SK-N-SH (cell line): ENCODE results near the gene SHCBP1L. TPM values are rescaled to one million over a fixed set of nuclear protein-coding genes. Genes with fewer than 3 reads are reported as not detected.

ENCODE experiments used
- CTCF ChIA-PET: fragments of 300-600, 350-600 bp; formaldehyde crosslinking; extraction: SDS; loops from one replicate; lab custom pipeline; 2021; lab: Yijun Ruan, JAX
- POLR2A ChIA-PET: fragments of 350-600 bp; sonication (Branson Sonifier 250); formaldehyde crosslinking; extraction: SDS; loops from one replicate; lab custom pipeline; 2020; ENCODE audit warnings: antibody characterized with exemption, inconsistent platforms; lab: Yijun Ruan, JAX
- DNase-seq: peaks from one replicate; pipeline ENCODE4 v3.0.0; 2012
- H2AFZ ChIP-seq: fragments of 200-600 bp; sonication (generic); 2 replicates; pipeline ENCODE4 v1.8.1; 2016; ENCODE audit warnings: antibody characterized with exemption, mild to moderate bottlenecking, low read depth
- H3F3A ChIP-seq: fragments of 200-600 bp; sonication (generic); replicated peaks from 2 replicates; pipeline ENCODE3; 2016; ENCODE audit warnings: antibody characterized with exemption, mild to moderate bottlenecking; ENCODE audit not compliant: insufficient read depth
- H3K27ac ChIP-seq, 2 experiments: fragments of 200-500 bp in 1 of 2; fragments of 200-600 bp in 1 of 2; sonication (Bioruptor generic) in 1 of 2; sonication (generic), shearing (Covaris generic) in 1 of 2; 2 replicates each; pipeline versions ENCODE4 v1.5.1 to v1.6.1; 2014 to 2016; ENCODE audit warnings: low read depth in 2 of 2, inconsistent platforms in 1 of 2, low read length in 1 of 2, mild to moderate bottlenecking in 1 of 2, mixed read lengths in 1 of 2
- H3K27me3 ChIP-seq: fragments of 200-600 bp; sonication (generic), shearing (Covaris generic); 2 replicates; pipeline ENCODE4 v1.6.1; 2016; ENCODE audit warnings: mixed run types; ENCODE audit not compliant: insufficient read depth
- H3K36me3 ChIP-seq, 2 experiments: fragments of 200-500 bp in 1 of 2; fragments of 200-600 bp in 1 of 2; sonication (Bioruptor generic) in 1 of 2; sonication (generic) in 1 of 2; replicated peaks in 1 of 2; 2 replicates each; pipeline versions ENCODE3 to v1.5.1; 2014 to 2016; ENCODE audit warnings: low read length in 1 of 2, mild to moderate bottlenecking in 1 of 2; ENCODE audit not compliant: insufficient read depth in 2 of 2, control insufficient read depth in 1 of 2
- H3K4me1 ChIP-seq, 2 experiments: fragments of 200-500 bp in 1 of 2; fragments of 200-600 bp in 1 of 2; sonication (Bioruptor generic) in 1 of 2; sonication (generic), shearing (Covaris generic) in 1 of 2; 2 replicates each; pipeline versions ENCODE4 v1.5.1 to v1.6.1; 2014 to 2016; ENCODE audit warnings: low read depth in 1 of 2, low read length in 1 of 2, mixed run types in 1 of 2; ENCODE audit not compliant: insufficient read depth in 2 of 2, control insufficient read depth in 1 of 2
- H3K4me2 ChIP-seq: fragments of 200-600 bp; sonication (generic), shearing (Covaris generic); 2 replicates; pipeline ENCODE4 v1.6.1; 2017; ENCODE audit warnings: mixed run types
- H3K4me3 ChIP-seq, 2 experiments: fragments of 200-500 bp in 1 of 2; fragments of 200-600 bp in 1 of 2; sonication (Bioruptor generic) in 1 of 2; sonication (generic), shearing (Covaris generic) in 1 of 2; 2 replicates each; pipeline versions ENCODE4 v1.5.1 to v1.8.1; 2014 to 2016; ENCODE audit warnings: low read depth in 2 of 2, inconsistent platforms in 1 of 2, low read length in 1 of 2, mild to moderate bottlenecking in 1 of 2, mixed read lengths in 1 of 2, moderate library complexity in 1 of 2
- H3K79me2 ChIP-seq: fragments of 200-600 bp; sonication (generic); 2 replicates; pipeline ENCODE4 v1.8.1; 2017; ENCODE audit warnings: mild to moderate bottlenecking; ENCODE audit not compliant: insufficient read depth
- H3K9ac ChIP-seq: fragments of 200-600 bp; sonication (generic); 2 replicates; pipeline ENCODE4 v1.6.1; 2017; ENCODE audit warnings: mixed run types
- H3K9me2 ChIP-seq: fragments of 200-600 bp; sonication (generic); 2 replicates; pipeline ENCODE4 v1.6.1; 2017; ENCODE audit warnings: mixed run types
- H3K9me3 ChIP-seq: fragments of 200-600 bp; sonication (generic); 2 replicates; pipeline ENCODE4 v1.6.1; 2017; ENCODE audit warnings: mixed run types, mild to moderate bottlenecking, moderate library complexity
- H4K20me1 ChIP-seq: fragments of 200-600 bp; sonication (generic); 2 replicates; pipeline ENCODE4 v1.6.1; 2017; ENCODE audit warnings: mild to moderate bottlenecking, mixed run types; ENCODE audit not compliant: insufficient read depth
- ELF1 ChIP-seq: IDR thresholded peaks from 2 replicates; pipeline ENCODE4 v1.4.0; 2012
- GATA2 ChIP-seq: sonication (generic); formaldehyde crosslinking; IDR thresholded peaks from 2 replicates; pipeline ENCODE4 v1.5.0; 2020; ENCODE audit warnings: mild to moderate bottlenecking, missing genetic modification reagents
- JUND ChIP-seq: IDR thresholded peaks from 2 replicates; pipeline ENCODE4 v1.4.0; 2012
- MEF2A ChIP-seq: IDR thresholded peaks from 2 replicates; pipeline ENCODE4 v1.4.0; 2012; ENCODE audit warnings: low read depth, borderline replicate concordance
- MXI1 ChIP-seq: IDR thresholded peaks from 2 replicates; pipeline ENCODE4 v1.6.1; 2012; ENCODE audit warnings: mild to moderate bottlenecking, low read depth, low read length, improper control_type of control experiment
- POLR2AphosphoS5 ChIP-seq: IDR thresholded peaks from 2 replicates; pipeline ENCODE4 v1.6.1; 2012; ENCODE audit warnings: low read depth, low read length
- RAD21 ChIP-seq: IDR thresholded peaks from 2 replicates; pipeline ENCODE4 v1.6.1; 2012; ENCODE audit warnings: mild to moderate bottlenecking, low read length
- TEAD4 ChIP-seq: IDR thresholded peaks from 2 replicates; pipeline ENCODE4 v1.4.0; 2012; ENCODE audit warnings: mild to moderate bottlenecking, borderline replicate concordance; ENCODE audit not compliant: insufficient read depth
- WGBS: methylation state at CpG from one replicate; pipeline ENCODE4 v1.1.6; 2017; ENCODE audit warnings: low lambda C conversion rate; 5-methylcytosine and 5-hydroxymethylcytosine counted together
- polyA plus RNA-seq, 3 experiments: library from polyadenylated mRNA; depleted of rRNA; stranded (reverse); fragments of >200 nt; gene quantifications; 2 replicates each; pipeline ENCODE4 v1.2.3, GENCODE V29; 2012
- TF ChIP-seq, protein P1 (sequence below): IDR thresholded peaks from 2 replicates; pipeline ENCODE4 v1.4.0; 2012; ENCODE audit warnings: low read depth
- TF ChIP-seq, protein P2 (sequence below): fragments of 150-350 bp; IDR thresholded peaks from 2 replicates; pipeline ENCODE4 v1.6.1; 2016; ENCODE audit warnings: mild to moderate bottlenecking, low read depth, low read length

SHCBP1L gene
- polyA plus RNA-seq, 1 of the 3 experiments (the other 2 are of a cell fraction) = not detected

DNA sequence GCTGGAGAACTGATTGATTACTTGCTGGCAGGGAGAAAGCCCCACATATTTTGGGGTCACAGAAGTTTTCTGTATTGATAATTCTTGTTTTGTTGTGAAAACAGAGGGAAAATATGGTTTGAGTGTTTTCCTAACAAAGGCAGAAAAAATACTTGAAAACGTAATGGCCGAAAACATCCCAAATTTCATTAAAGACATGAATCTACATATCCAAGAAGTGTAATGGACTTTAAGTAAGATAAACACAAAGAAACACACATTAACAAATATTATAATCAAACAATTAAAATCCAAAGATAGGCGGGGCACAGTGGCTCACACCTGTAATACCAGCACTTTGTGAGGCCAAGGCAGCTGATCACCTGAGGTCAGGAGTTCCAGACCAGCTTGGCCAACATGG is 39.6 kb downstream of the SHCBP1L start:
- Histone ChIP-seq H3K9ac (no peak overlapping the region), H3K9me3 (peaks cover 4% of the 10 kb centered on the region; the same call in 1 of the 2 replicates), H3K4me2 (no peak overlapping the region), H3K79me2 (no peaks in the 10 kb centered on the region), H3K27ac (no peak overlapping the region), H3K9me2 (no peaks in the 10 kb centered on the region), H3K36me3 (no peaks in the 10 kb centered on the region), H3K4me3 (no peak overlapping the region), H3F3A (no peaks in the 10 kb centered on the region), H3K4me1 (peaks cover 0 to 8% of the 10 kb centered on the region in 2 experiments; a peak in 2 of 4 replicates), H3K27me3 (no peaks in the 10 kb centered on the region), H2AFZ (no peak overlapping the region), H4K20me1 (no peaks in the 10 kb centered on the region)
- ChIA-PET CTCF (no interaction called here), POLR2A (no interaction called here)
- 87% methylated on average over 3 of the region's 3 CpGs for WGBS
- no peak for TF ChIP-seq POLR2AphosphoS5
- TF ChIP-seq, protein P1, sequence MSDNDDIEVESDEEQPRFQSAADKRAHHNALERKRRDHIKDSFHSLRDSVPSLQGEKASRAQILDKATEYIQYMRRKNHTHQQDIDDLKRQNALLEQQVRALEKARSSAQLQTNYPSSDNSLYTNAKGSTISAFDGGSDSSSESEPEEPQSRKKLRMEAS = no peak
- TF ChIP-seq TEAD4 = no peak
- no peak for TF ChIP-seq ELF1
- DNase-seq = no peak

DNA sequence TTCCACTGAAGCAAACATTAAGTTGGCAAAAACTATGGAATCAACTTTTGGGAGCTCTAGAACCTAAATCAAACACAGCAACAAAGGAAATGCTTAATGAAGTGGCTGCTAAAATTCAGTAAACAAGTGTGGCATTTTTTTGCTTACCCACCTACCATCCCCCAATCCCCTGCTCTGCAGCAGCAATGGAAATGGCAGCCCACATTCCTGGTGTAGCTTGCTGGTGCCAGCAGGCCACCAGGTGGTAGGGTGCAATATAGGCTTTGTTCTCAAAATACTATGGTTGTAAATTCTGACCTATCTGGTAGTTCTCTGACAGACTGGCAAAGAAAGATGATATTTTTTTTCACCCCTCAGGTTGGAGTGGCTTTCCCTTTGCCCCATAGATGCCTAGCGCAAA is 42.8 kb downstream of the SHCBP1L start:
- TF ChIP-seq, protein P2, sequence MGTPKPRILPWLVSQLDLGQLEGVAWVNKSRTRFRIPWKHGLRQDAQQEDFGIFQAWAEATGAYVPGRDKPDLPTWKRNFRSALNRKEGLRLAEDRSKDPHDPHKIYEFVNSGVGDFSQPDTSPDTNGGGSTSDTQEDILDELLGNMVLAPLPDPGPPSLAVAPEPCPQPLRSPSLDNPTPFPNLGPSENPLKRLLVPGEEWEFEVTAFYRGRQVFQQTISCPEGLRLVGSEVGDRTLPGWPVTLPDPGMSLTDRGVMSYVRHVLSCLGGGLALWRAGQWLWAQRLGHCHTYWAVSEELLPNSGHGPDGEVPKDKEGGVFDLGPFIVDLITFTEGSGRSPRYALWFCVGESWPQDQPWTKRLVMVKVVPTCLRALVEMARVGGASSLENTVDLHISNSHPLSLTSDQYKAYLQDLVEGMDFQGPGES = no peak
- TF ChIP-seq MXI1 (no peak), GATA2 (no peak), RAD21 (0 out of 2 replicates have a peak, but pooled peaks have one; percentile 20), MEF2A (no peak), JUND (no peak)
- TF ChIP-seq, all 33 proteins: peak for 1
- no peaks in the 10 kb centered on the region for H3F3A ChIP-seq
- no peak overlapping the region for H2AFZ ChIP-seq
- H3K9me3 ChIP-seq = peaks cover 4% of the 10 kb centered on the region; the same call in 1 of the 2 replicates
- DNase-seq = peak; percentile 32
- POLR2A ChIA-PET = interaction anchor here (0.6 to 0.7 kb wide), 2 partner anchors 70 to 377 kb away, joined by 3 read pairs; no protein-coding TSS in a partner anchor
- H3K27ac ChIP-seq = peak overlapping the region in 1 of 2 experiments; percentile 51; a peak in 1 of 4 replicates
- H3K9ac ChIP-seq = no peak overlapping the region
- H3K27me3 ChIP-seq = no peaks in the 10 kb centered on the region
- CTCF ChIA-PET = interaction anchor here (1.7 kb wide), 1 partner anchor 52 kb away, joined by 5 read pairs; no protein-coding TSS in a partner anchor
- no peaks in the 10 kb centered on the region for H3K79me2 ChIP-seq
- H3K9me2 ChIP-seq = no peaks in the 10 kb centered on the region
- 100% methylated on average over 1 of the region's 1 CpG for WGBS
- peaks cover 0 to 8% of the 10 kb centered on the region in 2 experiments; a peak in 2 of 4 replicates for H3K4me1 ChIP-seq
- H3K4me2 ChIP-seq = no peak overlapping the region
- no peak overlapping the region for H3K4me3 ChIP-seq
- no peaks in the 10 kb centered on the region for H3K36me3 ChIP-seq
- H4K20me1 ChIP-seq = no peaks in the 10 kb centered on the region

DNA sequence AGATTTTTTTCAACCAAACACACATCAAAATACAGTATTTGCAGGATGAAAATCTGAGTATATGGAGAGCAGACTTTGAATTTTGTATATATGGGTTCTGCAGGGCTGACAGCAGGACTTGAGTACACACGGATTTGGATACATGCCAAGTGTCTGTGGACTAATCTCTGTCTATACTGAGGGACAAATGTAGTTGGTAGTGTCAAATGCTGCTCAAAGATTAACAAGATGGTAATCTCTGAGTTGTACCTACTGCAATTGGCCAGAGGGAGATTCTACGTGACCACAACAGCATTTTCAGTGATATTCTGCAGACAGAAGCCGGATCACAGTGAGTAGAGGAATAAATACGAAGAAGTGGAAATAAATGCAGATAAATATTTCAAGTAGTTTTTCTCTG is 43.4 kb downstream of the SHCBP1L start:
- Histone ChIP-seq H3K4me3 (no peak overlapping the region), H3K9me3 (peaks cover 4% of the 10 kb centered on the region; the same call in 1 of the 2 replicates), H3K9me2 (no peaks in the 10 kb centered on the region), H3K4me2 (no peak overlapping the region), H3K27ac (peak overlapping the region in 1 of 2 experiments; percentile 51; a peak in 1 of 4 replicates), H3K36me3 (no peaks in the 10 kb centered on the region), H2AFZ (no peak overlapping the region), H3K9ac (no peak overlapping the region), H3K79me2 (no peaks in the 10 kb centered on the region), H4K20me1 (no peaks in the 10 kb centered on the region), H3K27me3 (no peaks in the 10 kb centered on the region), H3F3A (no peaks in the 10 kb centered on the region), H3K4me1 (peaks cover 0 to 8% of the 10 kb centered on the region in 2 experiments; a peak in 2 of 4 replicates)
- peak; percentile 50 for DNase-seq
- peak; percentile 71 for TF ChIP-seq GATA2
- no peak for TF ChIP-seq JUND
- 35% methylated on average over 4 of the region's 4 CpGs for WGBS
- POLR2A ChIA-PET = interaction anchor here (0.7 kb wide), 1 partner anchor 378 kb away, joined by 3 read pairs; no protein-coding TSS in a partner anchor
- CTCF ChIA-PET = no interaction called here
